ENCODE results near the gene C13orf42.

- TF ChIP-seq CTCF (IDR thresholded peaks at IDR 0.05; ENCODE audit: extremely low read depth in 1 of 2, insufficient read depth in 1 of 2, low read depth in 1 of 2, low read length in 2 of 2) (no peak), EZH2 (IDR thresholded peaks at IDR 0.05; ENCODE audit: borderline replicate concordance, low read depth, low read length, severe bottlenecking) (no peak), FOS (IDR thresholded peaks at IDR 0.05; ENCODE audit: borderline replicate concordance, insufficient read depth, low read length) (no peak), MYC (IDR thresholded peaks at IDR 0.05; ENCODE audit: low read depth, low read length) (no peak), POLR2AphosphoS5 (IDR thresholded peaks at IDR 0.05; ENCODE audit: insufficient read depth, low read depth, low read length) (no peak), POLR2A (IDR thresholded peaks at IDR 0.05; ENCODE audit: low read depth, low read length) (no peak)
Observed at GRCh38 chr13:51155776-51156515, 44.9 kb upstream of the C13orf42 start.
